HepG2 (cell line): ENCODE measurements around the gene METTL27. TPM values are rescaled to one million over a fixed set of nuclear protein-coding genes. Genes with fewer than 3 reads are reported as not detected.

Experiments
- ATAC-seq: fragments of 200-7000 bp; cut with Tn5 transposase; 3 replicates; pipeline ENCODE4 v1.9.1; 2020; ENCODE audit warnings: mild to moderate bottlenecking, moderate library complexity
- BruUV-seq: library from RNA; stranded (reverse); fragments of 400-500 nt; replicated peaks from 2 replicates; lab custom pipeline; 2021; lab: Mats Ljungman, UMichigan
- CTCF ChIA-PET: fragments of 300-600 bp; formaldehyde crosslinking; extraction: SDS; loops from one replicate; lab custom pipeline; 2021; ENCODE audit warnings: low total read pairs, inconsistent platforms, low intra/inter-chr PET ratio; lab: Yijun Ruan, JAX
- POLR2A ChIA-PET: fragments of 350-600 bp; sonication (Branson Sonifier 250); formaldehyde crosslinking; loops from one replicate; lab custom pipeline; 2020; ENCODE audit warnings: antibody characterized with exemption, inconsistent platforms; lab: Yijun Ruan, JAX
- DNase-seq: peaks from one replicate; pipeline ENCODE4 v3.0.0-alpha.2; 2015; ENCODE audit warnings: low spot score
- FAIRE-seq: peaks from 3 replicates; lab custom pipeline; 2011; peaks lifted over from hg19 to GRCh38; lab: Jason Lieb, UNC
- H2AFZ ChIP-seq: one replicate; pipeline ENCODE4 v1.6.1; 2011; ENCODE audit warnings: low read length, inconsistent platforms
- H3K27ac ChIP-seq: fragments of 300-600 bp; 3 replicates; pipeline ENCODE4 v1.8.0; 2011; ENCODE audit warnings: mixed run types, mild to moderate bottlenecking, mixed read lengths, low read length, inconsistent platforms; ENCODE audit not compliant: insufficient read depth; ENCODE audit errors: extremely low read length
- H3K27me3 ChIP-seq, 2 experiments: fragments of 200-600 bp in 1 of 2; 2 replicates in 1 of 2; 3 replicates in 1 of 2; pipeline versions ENCODE4 v1.6.0 to v1.8.0; 2011; ENCODE audit warnings: low read length in 2 of 2, mild to moderate bottlenecking in 2 of 2, moderate library complexity in 2 of 2, inconsistent platforms in 1 of 2; ENCODE audit not compliant: insufficient read depth in 2 of 2, control insufficient read depth in 1 of 2
- H3K36me3 ChIP-seq, 2 experiments: fragments of 200-600 bp in 1 of 2; replicated peaks in 1 of 2; 2 replicates in 1 of 2; 3 replicates in 1 of 2; pipeline versions ENCODE4 v1.5.1 to v1.8.0; 2011; ENCODE audit warnings: low read length in 2 of 2, inconsistent platforms in 1 of 2; ENCODE audit not compliant: insufficient read depth in 2 of 2, control insufficient read depth in 1 of 2
- H3K4me1 ChIP-seq: 2 replicates; pipeline ENCODE4 v1.5.1; 2012; ENCODE audit warnings: low read length, inconsistent platforms; ENCODE audit not compliant: insufficient read depth
- H3K4me2 ChIP-seq: 2 replicates; pipeline ENCODE4 v1.6.0; 2011; ENCODE audit warnings: low read depth, low read length, inconsistent platforms
- H3K4me3 ChIP-seq, 3 experiments: fragments of 200-600 bp in 1 of 3; sonication (generic), shearing (Covaris generic) in 1 of 3; replicated peaks in 1 of 3; 2 replicates each; pipeline ENCODE4 v1.5.1; 2011 to 2016; ENCODE audit warnings: low read length in 3 of 3, inconsistent platforms in 2 of 3, low read depth in 2 of 3, mild to moderate bottlenecking in 2 of 3, control low read depth in 1 of 3, mixed read lengths in 1 of 3; ENCODE audit not compliant: insufficient read depth in 1 of 3
- H3K79me2 ChIP-seq: one replicate; pipeline ENCODE4 v1.6.1; 2011; ENCODE audit warnings: low read length, inconsistent platforms; ENCODE audit not compliant: insufficient read depth
- H3K9ac ChIP-seq: 2 replicates; pipeline ENCODE4 v1.6.0; 2011; ENCODE audit warnings: mild to moderate bottlenecking, low read depth, low read length, inconsistent platforms; ENCODE audit not compliant: insufficient read depth
- H3K9me3 ChIP-seq: 2 replicates; pipeline ENCODE4 v1.5.1; 2012; ENCODE audit warnings: mild to moderate bottlenecking, low read length
- H4K20me1 ChIP-seq: 2 replicates; pipeline ENCODE4 v1.6.0; 2011; ENCODE audit warnings: inconsistent platforms, mild to moderate bottlenecking, low read length, moderate library complexity; ENCODE audit not compliant: insufficient read depth
- FOXK1 ChIP-seq: sonication (generic); formaldehyde crosslinking; IDR thresholded peaks from 2 replicates; pipeline ENCODE4 v1.4.0; 2020; ENCODE audit warnings: low read depth, missing genetic modification reagents, borderline replicate concordance
- FOXO4 ChIP-seq: sonication (generic); formaldehyde crosslinking; conservative IDR thresholded peaks from 2 replicates; pipeline ENCODE4 v1.8.1; 2023; ENCODE audit warnings: missing genetic modification reagents
- HBP1 ChIP-seq: IDR thresholded peaks from 2 replicates; pipeline ENCODE4 v1.6.1; 2016; ENCODE audit warnings: low read depth, control low read depth
- KDM4B ChIP-seq: sonication (generic); formaldehyde crosslinking; IDR thresholded peaks from 2 replicates; pipeline ENCODE4 v1.4.0; 2020; ENCODE audit warnings: missing genetic modification reagents
- MTF2 ChIP-seq: sonication (generic); formaldehyde crosslinking; IDR thresholded peaks from 2 replicates; pipeline ENCODE4 v1.5.0; 2020; ENCODE audit warnings: missing genetic modification reagents, borderline replicate concordance
- RBM39 ChIP-seq: fragments of 200-400 bp; formaldehyde crosslinking; IDR thresholded peaks from one replicate; pipeline ENCODE4 v1.6.1; 2018; ENCODE audit warnings: antibody characterized with exemption, mild to moderate bottlenecking, low read depth, low read length; ENCODE audit not compliant: poor library complexity, severe bottlenecking
- SP2 ChIP-seq: sonication (generic); formaldehyde crosslinking; IDR thresholded peaks from 2 replicates; pipeline ENCODE4 v1.5.1; 2020; ENCODE audit warnings: mild to moderate bottlenecking, missing genetic modification reagents
- ZNF224 ChIP-seq: sonication (generic); formaldehyde crosslinking; IDR thresholded peaks from 2 replicates; pipeline ENCODE4 v1.5.0; 2020; ENCODE audit warnings: mild to moderate bottlenecking, missing genetic modification reagents
- WGBS: methylation state at CpG from one replicate; pipeline ENCODE4 v1.1.6; 2017; ENCODE audit warnings: low lambda C conversion rate; 5-methylcytosine and 5-hydroxymethylcytosine counted together
- in situ Hi-C: cut with HindIII; loops from 2 replicates; pipeline ENCODE4 v1.10.0; 2017; ENCODE audit warnings: low pct_unique_long_range_greater_than_20kb; ENCODE audit not compliant: extremely low pct_ligation_motif_present
- intact Hi-C: fragments of 100-400 bp; cut with micrococcal nuclease; formaldehyde crosslinking; loops from one replicate; pipeline ENCODE4 v1.10.0; 2022; ENCODE audit not compliant: unreplicated experiment
- polyA plus RNA-seq, 8 experiments: library from polyadenylated mRNA; depleted of rRNA in 3 of 8; stranded (reverse) in 7 of 8; unstranded in 1 of 8; fragments of >200 nt; fragmentation: Illumina TruSeq in 4 of 8; extraction: Trizol in 4 of 8; gene quantifications; 2 replicates each; pipeline versions ENCODE4 v1.2.1 to v1.2.3, GENCODE V29; 2011 to 2016; ENCODE audit warnings: low read depth in 4 of 8, missing spikeins in 1 of 8, mixed read lengths in 1 of 8; ENCODE audit not compliant: insufficient read depth in 1 of 8
- total RNA-seq, 5 experiments: library from RNA; depleted of rRNA; stranded (reverse); fragments of >200 nt; fragmentation: Illumina TruSeq; extraction: Trizol; gene quantifications; 2 replicates each; pipeline ENCODE4 v1.2.3, GENCODE V29; 2016; ENCODE audit warnings: low read depth in 1 of 5

Gene METTL27
- total and polyA plus RNA-seq, 2 of the 13 experiments (the other 11 are each of a cell fraction or from before 2014, with no cell fraction given) = 2.0 to 3.0 TPM

GRCh38 chr7:73809467-73809951 is 32.8 kb downstream of the METTL27 start (continued):
- TF ChIP-seq FOXK1 = no peak
- TF ChIP-seq MTF2 (CRISPR knock-in tag) = no peak

GRCh38 chr7:73802459-73802858 is 39.9 kb downstream of the METTL27 start:
- Histone ChIP-seq H3K4me2 (no peak overlapping the region), H3K36me3 (no peaks in the 10 kb centered on the region), H3K9ac (no peak overlapping the region), H3K27ac (no peak overlapping the region), H2AFZ (no peak overlapping the region), H3K79me2 (no peaks in the 10 kb centered on the region), H3K4me3 (no peak overlapping the region), H3K27me3 (peaks cover 1 to 2% of the 10 kb centered on the region in 2 experiments; a peak in 1 of 5 replicates), H3K4me1 (peaks cover 13% of the 10 kb centered on the region), H4K20me1 (no peaks in the 10 kb centered on the region), H3K9me3 (no peaks in the 10 kb centered on the region)
- TF ChIP-seq SP2 (CRISPR knock-in tag) = no peak
- TF ChIP-seq RBM39 = no peak
- no peak for TF ChIP-seq FOXO4 (CRISPR knock-in tag)
- no peak for TF ChIP-seq KDM4B (CRISPR knock-in tag)
- no peak for TF ChIP-seq HBP1 (CRISPR knock-in tag)
- TF ChIP-seq ZNF224 = no peak
- WGBS = 15% methylated on average over 4 of the region's 4 CpGs
- no TSS peak for BruUV-seq
- ChIA-PET CTCF (no interaction called here), POLR2A (no interaction called here)
- in situ Hi-C loops (no loop called here), intact Hi-C loops (no loop called here)
- FAIRE-seq = no peak
- ATAC-seq = no peak
- DNase-seq = no peak
